T-helper 9 cell (primary cell): ENCODE results near the gene OR52H1.
"Not testable (repeated sequence)": the region's sequence is repeated elsewhere in the genome, so short reads cannot be mapped to it uniquely, and the experiment has no call there.

ENCODE experiments used
- DNase-seq: peaks from one replicate; pipeline ENCODE4 v3.0.0-alpha.2; 2020
- total RNA-seq, 2 donors: gene quantifications; one replicate each; lab custom pipeline; 2026; lab: John Stamatoyannopoulos, UW

The OR52H1 gene
- total RNA-seq = 0 reads per million in 2 donors

- DNase-seq = no peak
Measured at GRCh38 chr11:5548440-5548839, at the start of gene OR52H1. Gene OR52H1 (minus strand): TSS chr11:5548540. CDS start chr11:5545505, 3,035 bp downstream.

GRCh38 chr11:5597953-5598352, 49.6 kb upstream of the OR52H1 start:
- no peak for DNase-seq

DNA sequence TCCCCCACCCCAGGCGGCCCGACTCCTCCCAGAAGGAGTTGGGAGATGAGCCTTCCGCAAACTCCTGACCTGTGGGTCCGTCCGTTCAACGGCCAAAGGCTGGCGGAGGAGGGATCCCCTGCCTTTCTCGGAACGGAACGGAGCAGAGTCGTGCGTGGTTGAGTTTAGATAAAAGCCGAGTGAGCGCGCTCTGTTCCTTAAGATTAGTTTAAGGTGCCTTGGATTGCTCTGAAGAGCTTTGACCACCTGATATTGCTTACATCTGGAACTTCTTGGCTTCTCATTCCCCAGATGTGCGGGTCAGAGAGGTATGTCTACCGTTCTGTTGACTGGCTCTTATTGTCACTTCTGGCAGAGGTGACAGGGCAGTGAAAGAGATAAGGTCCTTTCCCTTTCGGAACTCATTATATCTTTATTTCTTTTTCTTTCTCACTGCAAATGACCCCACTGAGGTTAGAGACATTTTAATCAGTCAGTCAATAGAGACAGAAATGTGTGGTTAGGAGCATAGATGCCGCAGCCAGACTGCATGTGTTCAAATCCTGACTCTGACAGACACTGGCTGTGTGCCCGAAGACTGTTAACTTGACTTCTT, 48.4 kb upstream of the OR52H1 start, which contains the start of gene TRIM6:
TRIM6 (plus strand) TSS at position 31 of the 595 bp plus-strand sequence; CDS start at position 292, 261 bp downstream.
- DNase-seq = no peak

GRCh38 chr11:5593146-5593545, 44.8 kb upstream of the OR52H1 start:
- DNase-seq = no peak

DNA sequence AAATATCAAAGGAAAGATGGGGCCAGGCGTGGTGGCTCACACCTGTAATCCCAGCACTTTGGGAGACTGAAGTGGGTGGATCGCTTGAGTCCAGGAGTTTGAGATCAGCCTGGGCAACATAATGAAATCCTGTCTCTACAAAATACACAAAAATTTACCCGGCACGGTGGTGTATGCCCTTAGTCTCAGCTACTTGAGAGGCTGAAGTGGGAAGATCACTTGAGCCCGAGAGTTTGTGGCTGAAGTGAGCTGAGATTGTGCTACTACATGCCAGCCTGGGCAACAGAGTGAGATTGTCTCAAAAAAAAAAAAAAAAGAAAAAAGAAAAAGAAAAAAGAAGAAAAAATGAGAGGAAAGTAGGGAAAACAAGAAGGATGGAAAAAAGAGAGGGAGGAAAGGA, 44.3 kb upstream of the OR52H1 start:
- no peak for DNase-seq

DNA sequence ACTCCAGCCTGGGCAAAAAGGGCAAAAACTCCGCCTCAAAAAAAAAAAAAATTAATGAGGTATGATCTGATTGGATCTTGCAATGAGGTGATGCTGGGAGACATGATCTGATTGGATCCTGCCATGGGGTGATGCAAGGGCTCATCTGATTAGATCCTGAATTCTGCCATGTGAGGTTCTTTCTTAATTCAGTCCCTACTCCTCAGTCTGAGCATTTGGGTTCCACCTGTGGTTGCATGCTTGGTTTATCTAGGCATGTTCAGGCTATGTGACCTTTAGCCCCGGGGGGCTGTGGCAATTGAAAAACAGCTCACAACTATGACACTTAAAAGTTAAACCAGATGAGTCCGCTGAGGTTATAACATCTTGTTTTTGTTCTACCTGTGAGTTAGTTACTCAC, 43.3 kb upstream of the OR52H1 start:
- DNase-seq = no peak

GRCh38 chr11:5589906-5590305, 41.6 kb upstream of the OR52H1 start:
- not testable (repeated sequence) for DNase-seq

GRCh38 chr11:5584458-5584857, 36.1 kb upstream of the OR52H1 start:
- not testable (repeated sequence) for DNase-seq

GRCh38 chr11:5581014-5581413, 32.7 kb upstream of the OR52H1 start:
- no peak for DNase-seq

- no peak for DNase-seq
Measured at GRCh38 chr11:5580577-5580976, 32.2 kb upstream of the OR52H1 start, which contains the start of gene OR52B6. Gene OR52B6 (plus strand): TSS chr11:5580877. CDS start chr11:5580877, 0 bp downstream.

GRCh38 chr11:5577101-5577500, 28.8 kb upstream of the OR52H1 start:
- no peak for DNase-seq

DNA sequence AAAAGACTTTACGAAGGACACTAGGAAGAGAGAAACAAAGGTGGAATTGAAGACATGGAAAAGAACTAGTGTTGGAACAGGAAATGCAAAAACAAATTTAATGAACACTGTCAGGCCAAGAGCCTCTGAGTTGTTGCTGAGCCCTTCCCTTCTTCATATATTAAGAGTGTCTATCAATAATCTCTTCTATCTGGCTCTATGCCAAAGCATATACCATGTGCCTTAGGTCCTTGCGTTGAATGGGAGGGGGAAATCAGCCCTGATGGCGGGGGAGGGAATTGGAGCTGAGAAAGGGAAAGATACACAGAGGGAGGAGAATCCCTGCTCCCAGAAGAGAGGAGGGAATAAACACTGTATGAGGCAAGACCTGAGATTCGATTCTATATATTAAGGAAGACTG, 26.8 kb upstream of the OR52H1 start:
- no peak for DNase-seq

DNA sequence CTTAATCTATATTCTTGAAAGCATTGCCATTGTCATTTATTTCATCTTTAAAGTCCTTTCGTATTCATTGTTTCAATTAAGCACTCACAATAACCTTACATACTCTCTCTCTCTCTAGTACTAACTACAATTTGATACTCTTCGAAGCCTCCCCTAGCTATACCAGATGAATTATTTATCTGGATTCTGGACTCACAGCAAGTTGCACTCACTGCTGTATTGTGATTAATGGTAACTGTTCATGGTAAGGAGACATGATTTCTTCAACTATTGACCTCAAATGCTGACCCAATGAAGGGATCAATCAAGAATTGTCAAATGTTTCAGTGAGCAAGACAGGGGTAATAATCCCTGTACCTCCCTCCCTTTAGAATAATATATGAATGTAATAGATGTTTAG, 26.3 kb upstream of the OR52H1 start:
- no peak for DNase-seq

GRCh38 chr11:5564259-5565019, 16.1 kb upstream of the OR52H1 start:
- no peak for DNase-seq

GRCh38 chr11:5557751-5558150, 9.4 kb upstream of the OR52H1 start:
- no peak for DNase-seq

- DNase-seq = no peak
Measured at GRCh38 chr11:5556596-5557188, 8.4 kb upstream of the OR52H1 start.

GRCh38 chr11:5553343-5553742, 5.0 kb upstream of the OR52H1 start:
- DNase-seq = no peak

DNA sequence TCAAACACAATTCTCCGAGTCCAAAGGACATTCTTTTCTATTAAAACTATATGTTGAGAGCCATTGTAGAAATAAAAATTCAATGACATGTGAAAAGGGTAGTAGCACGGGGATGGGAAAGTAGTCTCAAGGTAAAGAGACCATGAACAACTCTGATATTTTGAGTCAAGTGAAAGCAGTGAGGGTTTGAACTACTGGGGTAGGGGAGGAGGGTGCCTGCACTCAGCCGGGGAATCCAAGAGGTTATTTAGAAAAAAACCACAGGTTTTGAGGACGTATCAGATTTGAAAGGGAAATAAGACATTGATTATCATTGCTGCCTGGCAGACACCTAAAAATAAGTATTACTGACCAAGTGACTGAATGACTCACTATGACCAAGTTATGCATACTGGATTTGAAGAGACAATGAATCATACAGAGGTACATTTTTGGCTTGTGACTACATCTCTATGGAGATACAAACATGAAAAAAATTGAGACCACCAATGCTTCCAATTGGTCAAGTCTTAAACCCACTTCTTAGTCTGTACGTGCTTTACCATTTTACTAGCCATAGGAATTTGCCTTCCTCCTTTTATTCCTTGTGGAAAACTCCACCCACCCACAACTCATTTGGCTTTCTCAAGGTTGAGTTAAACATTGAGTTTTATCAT, 2.2 kb upstream of the OR52H1 start:
- no peak for DNase-seq

DNA sequence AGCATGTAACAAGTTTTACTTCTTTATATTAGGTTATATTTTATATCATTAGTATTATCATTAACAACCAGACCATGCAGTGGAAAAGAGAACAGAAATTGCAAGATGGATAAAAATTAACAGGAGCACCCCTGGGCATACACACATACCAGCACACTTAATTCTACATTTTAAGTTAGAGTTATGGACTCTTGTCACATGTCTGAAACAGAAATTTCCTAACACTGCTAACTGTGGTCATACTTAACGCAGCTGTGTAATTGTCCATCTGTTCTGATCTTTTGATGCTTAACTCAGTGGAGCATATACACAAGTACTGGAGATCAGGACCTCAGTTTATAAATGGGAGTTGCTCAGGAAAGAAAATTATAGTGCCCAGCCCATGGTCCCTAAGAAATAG, 358 bp downstream of the OR52H1 start:
- no peak for DNase-seq

DNA sequence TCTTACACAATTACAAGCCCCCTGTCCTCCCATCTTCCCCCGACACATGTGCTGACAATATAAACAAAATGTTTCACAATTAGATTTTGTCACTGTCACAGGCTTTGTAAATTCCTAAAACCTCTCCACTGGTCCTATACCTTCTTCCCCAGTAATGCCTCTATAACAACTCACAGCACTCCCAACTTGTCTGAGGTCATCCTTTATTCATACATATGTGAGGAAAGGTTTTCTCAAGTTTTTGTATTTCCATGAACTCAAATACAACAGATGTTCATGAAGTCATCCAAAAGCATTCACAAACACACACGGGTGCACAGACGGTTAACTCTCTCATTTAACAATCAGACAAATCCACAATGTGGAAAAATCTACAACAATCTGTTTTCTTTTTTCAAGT, 1.9 kb downstream of the OR52H1 start:
- no peak for DNase-seq

DNA sequence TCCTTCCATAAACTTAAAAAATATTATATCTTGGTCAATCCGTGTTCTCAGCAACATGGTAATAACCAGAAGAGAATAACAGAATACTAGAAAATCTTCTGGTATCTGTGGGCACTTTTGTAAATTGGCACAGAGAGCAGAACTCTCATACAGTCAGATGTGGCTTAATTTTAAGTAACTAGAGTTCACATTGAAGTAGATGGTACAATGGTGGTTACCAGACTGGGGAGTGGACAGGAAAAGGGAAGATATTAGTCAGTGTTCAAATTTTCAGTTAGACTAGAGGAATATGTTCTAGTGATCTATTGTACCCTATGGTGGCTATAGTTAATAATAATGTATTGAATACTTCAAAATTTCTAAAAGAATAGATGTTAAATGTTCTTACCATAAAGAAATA, 6.9 kb downstream of the OR52H1 start:
- no peak for DNase-seq

GRCh38 chr11:5536482-5536881, 11.9 kb downstream of the OR52H1 start:
- DNase-seq = no peak

- DNase-seq = no peak
Measured at GRCh38 chr11:5534046-5534445, 14.3 kb downstream of the OR52H1 start.
